Activated CD4-positive, alpha-beta T cell treated with anti-CD3 and anti-CD28 coated beads for 48 hours (primary cell): Measurements from ENCODE around the gene ASIC4.

ENCODE experiments used
- DNase-seq: peaks from one replicate; pipeline ENCODE4 v3.0.0-alpha.2; 2020

The ASIC4 gene

GRCh38 chr2:219498280-219499057 lies 15.8 kb upstream of the ASIC4 start, which contains the start of gene GMPPA:
TSS of gene GMPPA (plus strand) at chr2:219498891. CDS start at chr2:219499976, 1,085 bp downstream.
- DNase-seq, result peak; percentile 95

GRCh38 chr2:219499058-219499307 lies 15.3 kb upstream of the ASIC4 start:
- no peak for DNase-seq

DNA sequence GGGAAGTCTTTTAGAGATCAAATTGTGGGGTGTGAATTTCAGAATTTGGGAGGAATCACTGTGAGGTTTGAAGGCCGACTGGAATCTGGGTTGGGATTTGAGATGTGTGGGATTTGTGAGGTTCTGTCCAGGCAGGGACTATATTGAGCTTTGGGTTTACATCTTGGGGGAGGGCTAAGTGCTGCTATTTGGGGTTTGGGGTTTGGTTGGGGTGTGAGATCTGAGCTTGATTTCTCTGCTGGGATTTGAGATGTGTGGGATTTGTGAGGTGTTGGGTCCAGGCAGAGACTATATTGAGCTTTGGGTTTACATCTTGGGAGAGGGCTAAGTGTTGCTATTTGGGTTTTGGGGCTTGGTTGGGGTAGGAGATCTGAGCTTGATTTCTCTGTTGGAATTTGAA lies 14.7 kb upstream of the ASIC4 start:
- no peak for DNase-seq

DNA sequence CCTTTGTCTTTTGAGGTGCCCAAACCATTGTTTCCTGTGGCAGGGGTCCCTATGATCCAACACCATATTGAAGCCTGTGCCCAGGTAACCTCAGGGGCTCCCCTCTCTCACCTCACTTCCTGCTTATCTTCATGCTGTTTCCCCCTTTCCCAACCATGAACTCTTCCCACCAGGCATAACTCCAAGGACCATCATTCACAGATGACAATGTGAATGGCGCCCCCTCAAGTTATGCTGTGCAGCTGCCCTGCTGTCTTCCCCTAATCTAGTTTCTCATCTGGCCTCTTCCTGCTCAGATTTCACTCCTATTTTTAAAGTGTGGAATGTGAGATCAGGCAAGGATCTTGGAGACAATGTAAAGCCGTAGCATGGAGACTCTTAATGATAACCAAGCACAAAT lies 14.1 kb upstream of the ASIC4 start:
- DNase-seq, result no peak

GRCh38 chr2:219501849-219502248 lies 12.4 kb upstream of the ASIC4 start:
- no peak for DNase-seq

DNA sequence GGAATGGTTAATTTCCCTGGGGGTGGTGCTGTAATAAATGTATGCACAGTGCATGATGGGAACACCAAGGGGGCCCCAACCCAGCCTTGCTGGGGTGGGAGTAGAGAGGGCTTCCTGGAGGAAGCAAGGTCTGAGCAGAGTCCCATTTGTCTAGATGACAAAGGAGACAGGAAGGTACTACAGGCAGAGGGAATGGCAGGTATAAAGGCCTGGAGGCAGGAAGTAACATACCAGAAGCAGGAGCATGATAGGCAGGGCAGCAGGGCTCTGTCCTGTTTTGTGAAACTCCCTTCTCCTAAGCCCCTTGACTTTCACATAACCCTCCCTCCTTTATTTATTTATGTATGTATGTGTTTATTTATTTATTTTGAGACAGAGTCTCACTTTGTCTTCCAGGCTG lies 11.7 kb upstream of the ASIC4 start:
- DNase-seq, result no peak

DNA sequence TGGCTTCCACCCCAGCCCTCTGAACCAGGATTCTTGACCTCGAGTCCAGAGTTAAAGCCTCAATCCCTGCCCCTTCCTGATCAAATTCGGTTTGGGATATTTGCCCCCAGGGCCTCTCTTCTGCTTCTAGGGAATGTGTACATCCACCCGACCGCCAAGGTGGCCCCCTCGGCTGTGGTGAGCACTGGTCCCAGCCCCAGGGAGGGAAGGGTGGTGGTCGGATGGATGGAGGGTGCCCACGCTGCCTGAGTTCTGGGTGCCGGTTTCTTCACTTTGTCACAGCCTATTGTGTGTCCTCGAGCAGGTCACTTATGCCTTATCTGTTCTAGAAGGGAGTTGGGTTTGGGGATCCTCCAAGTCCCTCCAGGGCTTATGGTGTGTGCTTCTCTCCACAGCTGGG lies 8.7 kb upstream of the ASIC4 start:
- no peak for DNase-seq

GRCh38 chr2:219506153-219506801 lies 8.0 kb upstream of the ASIC4 start:
- no peak for DNase-seq

DNA sequence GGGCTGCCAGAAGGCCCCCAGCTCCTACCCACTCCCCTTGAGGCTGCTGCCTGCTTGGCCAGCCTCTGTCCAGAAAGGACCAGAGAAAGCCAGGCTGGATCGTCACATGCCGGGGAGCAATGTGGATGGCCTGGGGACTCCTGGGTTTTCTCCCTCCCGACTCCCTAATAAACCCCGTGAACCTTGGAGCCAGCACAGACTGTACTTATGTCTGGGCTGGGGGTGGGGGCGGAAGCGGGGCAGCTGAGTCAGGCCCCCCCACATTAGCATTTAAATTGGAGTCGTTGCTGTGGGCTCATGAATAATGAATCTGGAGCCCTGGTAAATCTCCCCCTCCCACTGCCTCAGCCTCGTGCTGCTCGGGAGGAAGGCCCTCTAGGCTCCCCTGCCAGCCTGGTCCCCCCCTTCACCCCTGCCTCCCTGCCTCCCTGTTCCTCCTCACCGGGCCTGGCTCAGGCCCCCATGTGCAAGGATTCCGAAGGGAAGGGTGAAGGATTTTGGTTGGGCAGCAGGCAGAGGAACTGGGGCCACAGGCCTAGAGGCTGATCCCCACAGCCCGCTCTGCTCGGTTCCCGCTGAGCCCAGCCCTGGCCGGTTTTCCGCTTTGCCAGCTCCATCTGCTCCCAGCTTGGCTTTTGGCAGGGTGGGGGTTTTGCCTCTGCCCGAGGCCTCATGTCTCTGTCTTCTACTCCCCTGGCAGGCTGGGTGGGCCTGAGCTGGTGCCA lies 7.3 kb upstream of the ASIC4 start:
- no peak for DNase-seq

DNA sequence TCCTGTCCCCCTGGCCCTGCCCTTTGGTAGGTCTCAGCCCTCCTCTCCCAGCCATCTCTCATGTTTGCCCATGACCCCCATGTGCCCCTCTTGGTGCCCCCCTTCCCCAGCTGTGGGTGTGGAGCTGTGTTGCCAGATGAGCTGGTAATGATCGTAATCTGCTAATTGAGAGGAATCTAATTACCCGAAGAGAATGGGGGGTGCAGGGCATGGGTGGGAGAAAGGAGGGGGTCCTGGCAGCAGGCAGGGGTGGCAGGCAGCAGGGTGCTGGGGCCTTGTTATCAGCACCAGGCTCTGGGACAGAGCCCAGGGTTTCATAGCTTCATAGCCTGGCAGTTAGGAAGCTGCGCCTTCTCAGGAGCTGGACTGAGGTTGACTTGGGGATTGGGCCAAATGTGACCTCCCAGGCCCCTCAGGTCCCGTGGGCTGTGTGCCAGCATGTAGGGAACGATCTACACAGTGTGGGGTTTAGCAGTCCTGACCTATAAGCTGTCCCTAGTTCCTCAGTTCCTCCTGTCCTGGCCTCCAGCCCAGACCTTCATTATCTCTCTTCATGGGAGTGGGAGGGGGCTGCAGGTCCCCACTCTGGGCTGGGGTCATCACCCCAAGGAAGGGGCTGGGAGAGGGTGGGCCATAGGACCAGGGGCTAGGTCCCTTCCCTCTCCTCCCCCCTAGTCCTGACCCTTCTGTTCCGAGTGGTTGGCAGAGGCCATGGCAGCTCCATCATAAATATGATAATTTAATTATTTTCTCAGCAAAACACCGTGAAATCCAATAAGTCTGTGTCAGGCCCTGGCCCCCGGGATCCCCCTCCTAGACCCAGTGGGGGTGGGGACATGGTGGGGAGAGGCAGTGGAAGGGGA lies 6.5 kb upstream of the ASIC4 start:
- DNase-seq, result no peak

GRCh38 chr2:219508444-219508734 lies 5.9 kb upstream of the ASIC4 start:
- DNase-seq, result no peak

DNA sequence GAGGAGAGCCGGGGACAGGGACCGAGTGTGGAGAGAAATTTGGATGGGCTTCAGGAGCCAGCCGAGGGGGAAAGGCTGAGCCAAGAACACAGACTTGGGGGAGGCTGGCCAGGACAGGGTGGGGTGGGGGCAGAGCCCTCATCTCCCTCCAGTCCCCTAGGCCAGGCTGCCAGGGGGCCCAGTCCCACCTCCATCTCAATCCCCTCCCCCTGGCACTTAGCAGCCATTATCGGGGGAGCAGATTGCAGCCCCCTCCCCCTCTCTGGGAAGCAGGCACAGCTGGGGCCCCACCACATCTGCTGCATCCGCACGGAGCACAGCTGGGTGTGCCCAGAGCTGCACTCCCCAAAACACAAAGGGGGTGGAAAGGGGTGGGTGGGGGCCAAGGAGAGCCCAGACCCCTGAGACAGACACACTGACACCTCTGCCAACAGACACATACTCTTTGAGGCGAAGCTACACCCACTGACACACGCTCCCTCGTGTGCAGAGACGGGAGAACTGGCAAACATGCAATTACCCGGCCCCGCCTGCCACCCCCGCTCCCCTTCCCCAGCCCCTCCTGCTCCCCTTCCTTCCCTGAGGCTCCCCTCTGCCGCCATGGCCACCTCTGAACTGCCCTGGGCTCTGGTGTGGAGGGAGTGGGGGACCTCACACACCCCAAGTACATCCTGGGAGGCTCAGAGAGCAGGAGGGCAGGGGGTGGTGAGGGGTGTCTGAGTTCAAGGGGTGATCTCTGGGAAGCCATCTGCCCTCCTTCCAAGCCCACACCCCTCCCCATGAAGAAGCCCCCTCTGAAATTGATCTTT lies 5.1 kb upstream of the ASIC4 start:
- no peak for DNase-seq

- peak; percentile 71 for DNase-seq
These were observed 4.3 kb upstream of the ASIC4 start for GRCh38 chr2:219509780-219510511.

DNA sequence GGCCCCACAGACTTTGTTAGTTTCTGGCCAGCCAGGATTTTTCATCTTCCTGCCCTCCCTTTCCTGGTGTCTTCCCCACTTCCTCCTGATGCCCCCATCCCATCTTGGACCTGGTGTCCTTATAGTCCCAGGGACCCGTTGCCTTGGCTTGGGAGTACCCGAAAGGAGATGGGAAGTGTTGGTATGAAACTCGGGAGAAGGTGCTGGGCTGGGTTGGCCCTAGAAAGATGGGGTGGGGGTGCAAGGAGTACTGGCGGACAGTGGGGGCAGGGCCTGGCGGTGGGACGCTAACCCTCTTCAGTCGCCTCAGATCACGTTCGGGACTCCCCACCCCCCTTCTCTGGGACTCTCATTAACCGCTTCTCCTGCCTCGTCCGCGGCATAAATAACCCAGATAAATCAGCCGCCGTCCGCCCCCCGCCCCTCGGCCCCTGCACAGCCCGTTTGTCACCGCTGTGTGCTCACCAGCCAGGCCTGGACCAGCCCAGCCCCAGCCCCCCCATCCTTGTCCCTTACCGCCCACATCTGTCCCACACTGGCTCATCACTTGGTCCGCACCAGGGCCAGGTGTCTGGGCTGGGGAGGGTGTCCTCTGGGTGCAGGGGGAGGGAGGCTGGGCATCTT lies 3.7 kb upstream of the ASIC4 start:
- DNase-seq, result no peak

DNA sequence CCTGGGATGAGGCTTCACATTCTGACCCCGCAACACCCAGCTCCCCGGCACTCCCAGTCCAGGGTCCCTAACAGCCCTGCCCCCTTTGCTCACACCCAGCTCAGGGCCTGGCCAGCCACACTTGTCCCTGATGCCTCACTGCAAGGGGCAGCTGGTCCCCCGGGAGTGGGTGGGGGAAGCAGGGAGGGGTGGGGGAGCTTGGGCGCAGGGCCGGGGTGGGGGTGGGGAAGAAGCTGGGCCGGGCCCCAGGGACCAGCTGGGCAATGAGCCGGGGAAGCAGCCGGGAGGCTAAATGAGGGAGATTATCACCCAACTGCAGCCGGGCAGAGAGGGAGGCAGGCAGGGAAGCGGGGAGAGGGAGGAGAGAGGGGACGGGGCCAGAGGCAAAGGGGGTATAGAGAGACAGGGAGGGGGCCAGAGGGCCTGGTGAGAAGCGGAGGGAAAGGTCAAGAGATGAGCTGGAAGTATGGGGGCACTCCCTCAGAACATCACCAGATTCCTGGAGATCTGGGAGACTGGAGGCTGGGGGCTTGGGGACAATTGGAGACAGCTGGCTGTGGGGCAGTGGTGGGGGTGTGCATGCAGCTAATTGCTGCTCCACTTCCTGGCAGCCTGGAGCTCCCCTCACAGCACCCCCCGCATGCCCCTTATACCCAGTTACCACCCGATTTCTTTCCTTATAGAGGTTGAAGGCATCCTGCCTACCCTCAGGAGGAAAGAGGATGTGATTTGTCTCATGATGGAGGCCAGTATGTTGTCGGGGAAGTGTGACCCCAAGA lies 2.5 kb upstream of the ASIC4 start:
- no peak for DNase-seq

- DNase-seq, result no peak
These were observed 1.6 kb upstream of the ASIC4 start for GRCh38 chr2:219512524-219513216.

GRCh38 chr2:219513787-219514186 lies 495 bp upstream of the ASIC4 start:
- no peak for DNase-seq

GRCh38 chr2:219514836-219515235 lies 554 bp downstream of the ASIC4 start:
- DNase-seq, result no peak

- DNase-seq, result no peak
These were observed 1.8 kb downstream of the ASIC4 start for GRCh38 chr2:219515874-219516629.
